ENCODE data around the gene TRAM2.

TRAM2 gene

DNA sequence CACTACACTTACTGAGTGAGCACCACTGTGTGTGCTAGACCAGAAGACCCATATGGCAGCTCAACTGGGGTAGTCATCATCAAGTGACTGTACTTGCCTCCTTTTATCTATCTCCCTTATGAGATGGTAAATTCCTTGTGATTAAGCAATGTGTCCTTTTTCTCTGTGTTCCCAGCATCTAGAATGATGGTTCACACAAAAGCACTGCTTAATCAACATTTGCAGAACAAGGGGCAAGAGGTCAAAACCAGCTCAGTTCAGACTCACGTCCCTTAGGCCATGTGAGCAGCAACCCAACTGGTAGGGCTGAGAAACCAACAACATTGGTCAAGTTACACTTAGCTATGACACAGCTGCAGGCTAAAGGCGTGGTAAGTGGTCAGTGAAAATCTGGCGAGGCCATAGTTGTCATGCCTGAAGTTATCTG is 10.0 kb downstream of the TRAM2 start:
- DNase-seq (ENCODE audit: low read depth, low spot score), result no peak

- no peak for DNase-seq (ENCODE audit: low read depth, low spot score)
Measured at GRCh38 chr6:52566201-52566600, 10.7 kb downstream of the TRAM2 start.

- DNase-seq (ENCODE audit: low read depth, low spot score), result no peak
Measured at GRCh38 chr6:52564856-52565255, 12.0 kb downstream of the TRAM2 start.

DNA sequence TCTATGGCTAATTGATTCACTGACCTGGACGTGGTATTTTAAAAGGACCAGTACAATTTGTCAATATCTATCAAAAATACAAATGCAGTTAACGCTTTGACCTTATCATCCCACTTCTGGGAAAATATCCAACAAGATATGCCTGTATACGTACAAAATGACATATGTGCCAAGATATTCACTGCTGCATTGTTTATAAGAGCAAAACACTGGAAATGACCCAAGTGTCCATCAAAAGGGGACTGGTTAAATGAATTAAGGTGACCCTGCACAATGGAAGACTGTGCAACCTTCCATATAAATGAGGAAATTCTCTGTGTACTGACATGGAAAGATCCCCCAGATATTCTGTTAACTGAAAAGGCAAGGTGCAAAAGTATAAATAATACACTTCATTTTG is 13.9 kb downstream of the TRAM2 start:
- DNase-seq (ENCODE audit: low read depth, low spot score), result no peak

DNA sequence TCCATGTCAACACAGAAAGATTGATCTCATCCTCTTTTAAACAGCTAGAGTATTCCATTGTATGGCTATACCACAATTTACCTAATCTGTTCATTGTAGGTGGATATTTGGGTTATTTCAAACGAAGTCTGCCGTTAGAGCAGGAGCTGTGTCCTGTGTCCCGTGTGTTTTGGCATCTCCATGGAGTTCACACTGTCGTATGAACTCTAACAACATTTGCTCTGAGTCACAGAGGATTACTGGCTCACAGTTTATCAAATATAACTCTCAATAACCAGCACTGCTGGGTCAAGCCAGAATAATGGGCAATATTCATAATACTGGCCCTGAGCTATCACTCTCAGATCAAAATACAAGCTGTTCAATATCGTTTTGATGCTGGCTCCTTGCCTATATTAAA is 16.4 kb downstream of the TRAM2 start:
- no peak for DNase-seq (ENCODE audit: low read depth, low spot score)

- no peak for DNase-seq (ENCODE audit: low read depth, low spot score)
Measured at GRCh38 chr6:52558266-52559000, 18.4 kb downstream of the TRAM2 start.

- DNase-seq (ENCODE audit: low read depth, low spot score), result no peak
Measured at GRCh38 chr6:52557389-52558265, 19.2 kb downstream of the TRAM2 start.

GRCh38 chr6:52555518-52556233 is 21.2 kb downstream of the TRAM2 start:
- DNase-seq (ENCODE audit: low read depth, low spot score), result no peak

- DNase-seq (ENCODE audit: low read depth, low spot score), result no peak
Measured at GRCh38 chr6:52554684-52555280, 22.1 kb downstream of the TRAM2 start.

DNA sequence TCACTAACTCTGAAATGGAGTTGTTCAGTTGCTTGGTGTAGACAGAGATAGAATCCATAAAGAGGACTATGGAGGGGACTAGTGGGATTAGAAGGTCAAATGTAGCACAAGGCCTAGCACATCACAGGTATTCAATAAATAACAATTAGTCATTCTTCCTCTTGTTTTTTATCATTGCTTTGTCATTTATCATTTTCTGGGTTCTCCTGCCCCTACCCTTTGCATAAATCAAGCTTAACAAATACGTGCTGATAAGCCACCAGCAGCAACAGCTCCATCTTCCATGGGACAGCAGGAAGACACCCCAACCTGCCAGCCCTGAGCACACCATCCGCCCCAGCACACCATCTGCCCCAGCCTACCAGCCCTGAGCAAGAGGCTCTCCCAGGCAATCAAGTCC is 23.1 kb downstream of the TRAM2 start:
- DNase-seq (ENCODE audit: low read depth, low spot score), result no peak

GRCh38 chr6:52553158-52553557 is 23.7 kb downstream of the TRAM2 start:
- no peak for DNase-seq (ENCODE audit: low read depth, low spot score)

- no peak for DNase-seq (ENCODE audit: low read depth, low spot score)
Measured at GRCh38 chr6:52552278-52552643, 24.6 kb downstream of the TRAM2 start.

GRCh38 chr6:52551483-52552277 is 25.2 kb downstream of the TRAM2 start:
- no peak for DNase-seq (ENCODE audit: low read depth, low spot score)

DNA sequence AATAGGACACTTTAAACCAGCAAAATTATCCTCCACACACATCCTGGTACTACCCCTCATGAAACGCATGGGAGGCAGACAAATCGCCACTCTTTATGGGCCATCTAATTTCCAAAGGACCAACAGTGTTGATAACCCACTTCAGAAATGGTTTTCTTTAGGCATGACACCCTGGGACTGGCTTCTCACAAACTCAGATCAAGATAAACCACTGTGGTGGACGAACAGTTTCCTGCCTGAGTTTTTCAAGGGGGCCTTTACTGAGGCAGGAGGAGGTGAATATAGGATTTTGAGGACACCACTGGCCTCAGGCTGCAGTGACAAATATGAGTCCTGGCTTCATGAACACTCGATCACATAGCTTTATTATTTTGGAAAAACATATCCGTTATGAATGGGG is 26.0 kb downstream of the TRAM2 start:
- no peak for DNase-seq (ENCODE audit: low read depth, low spot score)

GRCh38 chr6:52550014-52550575 is 26.8 kb downstream of the TRAM2 start:
- no peak for DNase-seq (ENCODE audit: low read depth, low spot score)

- DNase-seq (ENCODE audit: low read depth, low spot score), result no peak
Measured at GRCh38 chr6:52549428-52549827, 27.4 kb downstream of the TRAM2 start.

DNA sequence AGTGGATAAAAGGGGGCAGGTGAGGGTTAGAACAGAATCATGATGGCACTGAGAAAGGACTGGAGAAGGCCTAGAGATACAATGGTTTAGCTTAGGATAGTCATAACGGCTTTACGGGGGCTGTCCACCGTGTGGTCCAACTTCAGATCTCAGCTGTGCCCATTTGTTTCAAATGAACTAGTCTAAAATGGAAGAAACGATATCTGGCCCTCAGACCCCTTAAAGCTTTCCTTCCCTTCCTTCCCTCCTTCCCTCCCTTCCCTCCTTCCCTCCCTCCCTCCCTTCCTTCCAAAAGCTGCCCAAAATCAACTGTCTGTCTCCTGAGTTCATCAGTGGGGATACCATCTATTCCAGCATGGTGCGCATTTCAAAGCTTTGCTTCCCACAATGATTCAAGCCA is 27.9 kb downstream of the TRAM2 start:
- DNase-seq (ENCODE audit: low read depth, low spot score), result no peak

DNA sequence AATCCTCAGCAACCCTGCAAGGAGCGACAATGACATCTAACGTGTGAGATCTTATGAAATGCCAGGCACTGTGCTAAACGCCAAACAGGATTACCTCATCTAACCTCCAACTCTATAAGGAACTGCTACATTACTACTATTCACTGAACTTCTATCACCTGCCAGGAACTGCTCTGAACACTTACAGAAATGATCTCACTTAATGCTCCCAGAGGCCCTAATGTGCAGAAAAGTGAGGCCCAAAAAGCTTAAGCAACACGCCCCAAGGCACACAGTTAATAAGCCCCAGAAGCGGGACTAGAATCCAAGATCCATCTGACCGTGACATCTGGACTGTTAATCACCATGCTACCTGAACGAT is 28.5 kb downstream of the TRAM2 start:
- no peak for DNase-seq (ENCODE audit: low read depth, low spot score)

- no peak for DNase-seq (ENCODE audit: low read depth, low spot score)
Measured at GRCh38 chr6:52547647-52548352, 29.1 kb downstream of the TRAM2 start.

DNA sequence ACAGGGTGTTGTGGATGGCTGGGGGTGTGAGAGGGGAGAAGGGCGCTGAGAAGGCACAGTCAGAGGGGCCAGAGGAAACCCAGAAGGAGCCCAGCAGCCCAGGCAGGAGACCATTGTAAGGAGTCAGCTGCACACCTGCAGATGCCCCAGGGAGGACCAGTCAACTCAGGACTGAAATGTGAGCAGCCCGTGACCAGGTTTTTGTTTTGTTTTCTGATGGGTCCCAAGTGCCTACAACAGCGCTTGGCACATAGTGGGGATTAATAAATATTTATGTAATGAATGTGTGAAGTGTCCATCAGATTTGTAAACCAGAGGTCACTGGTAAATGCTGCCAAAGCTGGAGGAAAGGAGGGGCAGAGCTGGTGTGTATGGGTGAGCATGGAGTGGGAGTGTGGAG is 30.2 kb downstream of the TRAM2 start:
- DNase-seq (ENCODE audit: low read depth, low spot score), result no peak

All from iPS DF 19.7 (cell line).